GM12875 (cell line): ENCODE data around the gene FOXO3.

Experiments used
- H3K4me3 ChIP-seq: one replicate; pipeline ENCODE4 v1.5.1; 2011; ENCODE audit warnings: low read depth, low read length, control low read depth
- CTCF ChIP-seq: IDR thresholded peaks from 2 replicates; pipeline ENCODE4 v1.5.1; 2011; ENCODE audit warnings: low read depth, mild to moderate bottlenecking, control low read depth, inconsistent platforms, low read length, moderate library complexity, borderline replicate concordance; ENCODE audit not compliant: insufficient read depth

FOXO3 gene

GRCh38 chr6:108560463-108561308 lies at the start of gene FOXO3:
Gene FOXO3, plus strand, starts transcription at chr6:108560917. Its CDS starts 292 bp downstream, at chr6:108561209.
- TF ChIP-seq CTCF, result no peak
- H3K4me3 ChIP-seq, result peak within 1 kb of the TSS; percentile 52

GRCh38 chr6:108518714-108519576 lies 41.8 kb upstream of the FOXO3 start:
- no peak overlapping the region for H3K4me3 ChIP-seq
- TF ChIP-seq CTCF, result peak; percentile 58

GRCh38 chr6:108521616-108522107 lies 39.1 kb upstream of the FOXO3 start:
- no peak for TF ChIP-seq CTCF
- H3K4me3 ChIP-seq, result no peak overlapping the region

- no peak for TF ChIP-seq CTCF
These were observed 37.0 kb upstream of the FOXO3 start for GRCh38 chr6:108523697-108524096.

GRCh38 chr6:108524528-108525248 lies 36.0 kb upstream of the FOXO3 start:
- no peak overlapping the region for H3K4me3 ChIP-seq
- TF ChIP-seq CTCF, result no peak

More at GRCh38 chr6:108523697-108524096, 37.0 kb upstream of the FOXO3 start:
- no peak overlapping the region for H3K4me3 ChIP-seq

- TF ChIP-seq CTCF, result peak; percentile 57; the same call in 1 of the 2 replicates
These were observed 34.0 kb upstream of the FOXO3 start for GRCh38 chr6:108526739-108527174.

More at GRCh38 chr6:108526739-108527174, 34.0 kb upstream of the FOXO3 start:
- no peak overlapping the region for H3K4me3 ChIP-seq
